ENCODE results near the gene VPS4A.

DNA sequence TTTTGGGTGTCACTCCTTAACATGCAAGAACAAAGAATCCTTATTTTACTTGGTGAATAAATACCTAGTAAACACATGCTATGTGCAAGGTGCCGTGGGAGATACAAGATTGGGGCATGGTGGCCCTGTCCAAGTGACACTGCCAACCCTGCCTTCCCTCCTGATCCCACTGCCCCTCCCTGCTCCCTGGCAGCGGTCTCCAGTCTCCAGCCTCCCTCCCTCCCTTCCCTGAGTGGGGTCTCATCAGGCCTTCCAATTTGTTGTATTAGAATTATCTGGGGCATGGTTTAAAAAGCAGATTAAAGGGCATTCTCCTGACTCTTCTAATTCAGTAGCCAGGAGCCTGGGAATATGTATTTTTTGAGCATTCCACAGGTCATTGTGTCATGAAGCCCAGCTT lies 52.9 kb downstream of the VPS4A start:
- TF ChIP-seq POLR2AphosphoS5 (IDR thresholded peaks at IDR 0.05; ENCODE audit: low read depth, low read length) (no peak), TAF1 (IDR thresholded peaks at IDR 0.05; ENCODE audit: borderline replicate concordance, insufficient read depth, low read length) (no peak), SIN3A (IDR thresholded peaks at IDR 0.05; ENCODE audit: borderline replicate concordance, insufficient read depth, low read length) (no peak), FOXP2 (optimal IDR thresholded peaks at IDR 0.05; ENCODE audit: borderline replicate concordance, extremely low read depth, extremely low read length, insufficient read depth) (no peak)
- TF ChIP-seq, protein P1, sequence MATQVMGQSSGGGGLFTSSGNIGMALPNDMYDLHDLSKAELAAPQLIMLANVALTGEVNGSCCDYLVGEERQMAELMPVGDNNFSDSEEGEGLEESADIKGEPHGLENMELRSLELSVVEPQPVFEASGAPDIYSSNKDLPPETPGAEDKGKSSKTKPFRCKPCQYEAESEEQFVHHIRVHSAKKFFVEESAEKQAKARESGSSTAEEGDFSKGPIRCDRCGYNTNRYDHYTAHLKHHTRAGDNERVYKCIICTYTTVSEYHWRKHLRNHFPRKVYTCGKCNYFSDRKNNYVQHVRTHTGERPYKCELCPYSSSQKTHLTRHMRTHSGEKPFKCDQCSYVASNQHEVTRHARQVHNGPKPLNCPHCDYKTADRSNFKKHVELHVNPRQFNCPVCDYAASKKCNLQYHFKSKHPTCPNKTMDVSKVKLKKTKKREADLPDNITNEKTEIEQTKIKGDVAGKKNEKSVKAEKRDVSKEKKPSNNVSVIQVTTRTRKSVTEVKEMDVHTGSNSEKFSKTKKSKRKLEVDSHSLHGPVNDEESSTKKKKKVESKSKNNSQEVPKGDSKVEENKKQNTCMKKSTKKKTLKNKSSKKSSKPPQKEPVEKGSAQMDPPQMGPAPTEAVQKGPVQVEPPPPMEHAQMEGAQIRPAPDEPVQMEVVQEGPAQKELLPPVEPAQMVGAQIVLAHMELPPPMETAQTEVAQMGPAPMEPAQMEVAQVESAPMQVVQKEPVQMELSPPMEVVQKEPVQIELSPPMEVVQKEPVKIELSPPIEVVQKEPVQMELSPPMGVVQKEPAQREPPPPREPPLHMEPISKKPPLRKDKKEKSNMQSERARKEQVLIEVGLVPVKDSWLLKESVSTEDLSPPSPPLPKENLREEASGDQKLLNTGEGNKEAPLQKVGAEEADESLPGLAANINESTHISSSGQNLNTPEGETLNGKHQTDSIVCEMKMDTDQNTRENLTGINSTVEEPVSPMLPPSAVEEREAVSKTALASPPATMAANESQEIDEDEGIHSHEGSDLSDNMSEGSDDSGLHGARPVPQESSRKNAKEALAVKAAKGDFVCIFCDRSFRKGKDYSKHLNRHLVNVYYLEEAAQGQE (IDR thresholded peaks at IDR 0.05; ENCODE audit: insufficient read depth in 1 of 2, low read depth in 2 of 2, low read length in 2 of 2), result no peak
